ENCODE measurements around the gene LIG3. TPM values are rescaled to one million over a fixed set of nuclear protein-coding genes. Genes with fewer than 3 reads are reported as not detected.
A peak's percentile ranks its signal among the peaks of the same experiment; 100 is the strongest.
"Not testable (repeated sequence)": the region's sequence is repeated elsewhere in the genome, so short reads cannot be mapped to it uniquely, and the experiment has no call there.

LIG3 gene
- total and polyA plus RNA-seq, 4 donors = 3.1 to 21.2 (median 7.6) TPM

GRCh38 chr17:35041390-35041789 lies 61.1 kb downstream of the LIG3 start:
- Histone ChIP-seq H3K9me3 (ENCODE audit: control insufficient read depth in 4 of 4, low read length in 3 of 4) (no peaks in the 10 kb centered on the region), H3K4me3 (ENCODE audit: low read depth in 1 of 3, low read length in 3 of 3) (no peak overlapping the region), H3K36me3 (ENCODE audit: control insufficient read depth in 4 of 4, insufficient read depth in 3 of 4, low read depth in 1 of 4, low read length in 3 of 4) (no peaks in the 10 kb centered on the region), H3K27me3 (ENCODE audit: control insufficient read depth in 4 of 4, insufficient read depth in 4 of 4, low read length in 3 of 4) (no peaks in the 10 kb centered on the region), H3K4me1 (ENCODE audit: control insufficient read depth in 4 of 4, insufficient read depth in 4 of 4, low read length in 3 of 4) (peaks cover 0 to 10% (median 8%) of the 10 kb centered on the region in 4 donors), H3K27ac (ENCODE audit: low read depth in 1 of 2, low read length in 2 of 2) (no peak overlapping the region), H3K9ac (ENCODE audit: low read depth in 1 of 2, low read length in 2 of 2) (no peak overlapping the region)
- WGBS = 91% methylated on average over 7 of the region's 7 CpGs
- TF ChIP-seq FOXA1 (IDR thresholded peaks at IDR 0.05) = no peak
- no peak for DNase-seq (ENCODE audit: low spot score)

GRCh38 chr17:35044181-35044580 lies 63.9 kb downstream of the LIG3 start:
- Histone ChIP-seq H3K4me3 (ENCODE audit: low read depth in 1 of 3, low read length in 3 of 3) (no peak overlapping the region), H3K4me1 (ENCODE audit: control insufficient read depth in 4 of 4, insufficient read depth in 4 of 4, low read length in 3 of 4) (peaks cover 0 to 24% (median 15%) of the 10 kb centered on the region in 4 donors), H3K36me3 (ENCODE audit: control insufficient read depth in 4 of 4, insufficient read depth in 3 of 4, low read depth in 1 of 4, low read length in 3 of 4) (no peaks in the 10 kb centered on the region), H3K27me3 (ENCODE audit: control insufficient read depth in 4 of 4, insufficient read depth in 4 of 4, low read length in 3 of 4) (no peaks in the 10 kb centered on the region), H3K9me3 (ENCODE audit: control insufficient read depth in 4 of 4, low read length in 3 of 4) (no peaks in the 10 kb centered on the region), H3K27ac (ENCODE audit: low read depth in 1 of 2, low read length in 2 of 2) (no peak overlapping the region), H3K9ac (ENCODE audit: low read depth in 1 of 2, low read length in 2 of 2) (no peak overlapping the region)
- TF ChIP-seq ZBTB33 (IDR thresholded peaks at IDR 0.05) = no peak
- TF ChIP-seq EGR1 (IDR thresholded peaks at IDR 0.05; ENCODE audit: low read depth in 2 of 2) = no peak
- TF ChIP-seq SP1 (IDR thresholded peaks at IDR 0.05) = no peak
- TF ChIP-seq RXRA (IDR thresholded peaks at IDR 0.05) = no peak
- TF ChIP-seq JUND (IDR thresholded peaks at IDR 0.05) = no peak
- no peak for TF ChIP-seq YY1 (IDR thresholded peaks at IDR 0.05)
- TF ChIP-seq HNF4A (conservative IDR thresholded peaks at IDR 0.05) = no peak
- no peak for TF ChIP-seq GABPA (IDR thresholded peaks at IDR 0.05 in 1 of 2, conservative IDR thresholded peaks at IDR 0.05 in 1 of 2)
- no peak for TF ChIP-seq MAX (IDR thresholded peaks at IDR 0.05)
- DNase-seq (ENCODE audit: low spot score) = no peak
- WGBS = 86% methylated on average over 8 of the region's 8 CpGs

- not testable (repeated sequence) for H3K27ac ChIP-seq (ENCODE audit: low read depth in 1 of 2, low read length in 2 of 2); H3K27me3 ChIP-seq (ENCODE audit: control insufficient read depth in 4 of 4, insufficient read depth in 4 of 4, low read length in 3 of 4); H3K9ac ChIP-seq (ENCODE audit: low read depth in 1 of 2, low read length in 2 of 2); H3K9me3 ChIP-seq (ENCODE audit: control insufficient read depth in 4 of 4, low read length in 3 of 4); DNase-seq (ENCODE audit: low spot score); H3K4me3 ChIP-seq (ENCODE audit: low read depth in 1 of 3, low read length in 3 of 3); H3K36me3 ChIP-seq (ENCODE audit: control insufficient read depth in 4 of 4, insufficient read depth in 3 of 4, low read depth in 1 of 4, low read length in 3 of 4)
- TF ChIP-seq RAD21 (IDR thresholded peaks at IDR 0.05) = peak in 1 of 2 donors; percentile 6
- WGBS = 67% methylated on average over 13 of the region's 13 CpGs
- H3K4me1 ChIP-seq (ENCODE audit: control insufficient read depth in 4 of 4, insufficient read depth in 4 of 4, low read length in 3 of 4) = peaks cover 6 to 24% (median 19%) of the 10 kb centered on the region in 4 donors
Observed at GRCh38 chr17:35045458-35045979, 65.2 kb downstream of the LIG3 start.

- no peak for DNase-seq (ENCODE audit: low spot score)
- 74% methylated on average over 4 of the region's 4 CpGs for WGBS
- Histone ChIP-seq H3K27ac (ENCODE audit: low read depth in 1 of 2, low read length in 2 of 2) (no peak overlapping the region), H3K9me3 (ENCODE audit: control insufficient read depth in 4 of 4, low read length in 3 of 4) (no peaks in the 10 kb centered on the region), H3K27me3 (ENCODE audit: control insufficient read depth in 4 of 4, insufficient read depth in 4 of 4, low read length in 3 of 4) (no peaks in the 10 kb centered on the region), H3K9ac (ENCODE audit: low read depth in 1 of 2, low read length in 2 of 2) (peak overlapping the region in 1 of 2 donors; percentile 39), H3K4me3 (ENCODE audit: low read depth in 1 of 3, low read length in 3 of 3) (no peak overlapping the region), H3K4me1 (ENCODE audit: control insufficient read depth in 4 of 4, insufficient read depth in 4 of 4, low read length in 3 of 4) (peaks cover 8 to 31% (median 25%) of the 10 kb centered on the region in 4 donors), H3K36me3 (ENCODE audit: control insufficient read depth in 4 of 4, insufficient read depth in 3 of 4, low read depth in 1 of 4, low read length in 3 of 4) (no peaks in the 10 kb centered on the region)
- TF ChIP-seq CTCF (IDR thresholded peaks at IDR 0.05; ENCODE audit: low read depth, low read length, missing input control) = no peak
Observed at GRCh38 chr17:35046245-35046644, 65.9 kb downstream of the LIG3 start.
